ENCODE measurements around the gene IRF9.

GRCh38 chr14:24132061-24132685 is 28.9 kb upstream of the IRF9 start:
- TF ChIP-seq POLR2A (IDR thresholded peaks at IDR 0.05) (no peak), CTCF (IDR thresholded peaks at IDR 0.05) (no peak), EP300 (IDR thresholded peaks at IDR 0.05) (no peak)

All from tibial nerve (tissue), 4 donors.